GM18511 (cell line): ENCODE measurements around the gene TACO1.
A peak's percentile ranks its signal among the peaks of the same experiment; 100 is the strongest.

Experiments
- ATAC-seq: cut with Tn5 transposase; IDR thresholded peaks from one replicate; pipeline ENCODE4 v1.9.1; 2021; ENCODE audit warnings: mild to moderate bottlenecking, moderate library complexity; ENCODE audit not compliant: unreplicated experiment

Gene TACO1

GRCh38 chr17:63598281-63598680 lies 2.4 kb upstream of the TACO1 start:
- no peak for ATAC-seq

GRCh38 chr17:63601439-63602371 lies 1.0 kb downstream of the TACO1 start:
- ATAC-seq = no peak

- ATAC-seq = no peak
Observed at GRCh38 chr17:63609816-63610573, 9.3 kb downstream of the TACO1 start.

GRCh38 chr17:63610854-63611253 lies 10.2 kb downstream of the TACO1 start:
- ATAC-seq = no peak

GRCh38 chr17:63611354-63611753 lies 10.7 kb downstream of the TACO1 start:
- ATAC-seq = no peak

- ATAC-seq = no peak
Observed at GRCh38 chr17:63613663-63614062, 13.0 kb downstream of the TACO1 start.

- no peak for ATAC-seq
Observed at GRCh38 chr17:63621229-63621683, 20.6 kb downstream of the TACO1 start.

- ATAC-seq = peak; percentile 89
Observed at GRCh38 chr17:63621684-63622573, 21.2 kb downstream of the TACO1 start, which contains the start of gene MAP3K3. Gene MAP3K3 (plus strand): TSS chr17:63622417. CDS start chr17:63622760, 343 bp downstream.

GRCh38 chr17:63622574-63623390 lies 22.1 kb downstream of the TACO1 start:
- peak; percentile 38 for ATAC-seq

- no peak for ATAC-seq
Observed at GRCh38 chr17:63623786-63624530, 23.3 kb downstream of the TACO1 start.

- no peak for ATAC-seq
Observed at GRCh38 chr17:63624531-63624880, 23.8 kb downstream of the TACO1 start.

- ATAC-seq = no peak
Observed at GRCh38 chr17:63626551-63627180, 26.0 kb downstream of the TACO1 start.

GRCh38 chr17:63629627-63630026 lies 28.9 kb downstream of the TACO1 start:
- no peak for ATAC-seq

- no peak for ATAC-seq
Observed at GRCh38 chr17:63631062-63631461, 30.4 kb downstream of the TACO1 start.

GRCh38 chr17:63631626-63632025 lies 30.9 kb downstream of the TACO1 start:
- ATAC-seq = no peak

GRCh38 chr17:63633742-63634141 lies 33.0 kb downstream of the TACO1 start:
- ATAC-seq = no peak

- ATAC-seq = no peak
Observed at GRCh38 chr17:63634163-63634562, 33.5 kb downstream of the TACO1 start.

GRCh38 chr17:63634816-63635215 lies 34.1 kb downstream of the TACO1 start:
- no peak for ATAC-seq

- no peak for ATAC-seq
Observed at GRCh38 chr17:63635290-63635689, 34.6 kb downstream of the TACO1 start.
